ENCODE data around the gene C1orf174.
A peak's percentile ranks its signal among the peaks of the same experiment; 100 is the strongest.

C1orf174 gene

DNA sequence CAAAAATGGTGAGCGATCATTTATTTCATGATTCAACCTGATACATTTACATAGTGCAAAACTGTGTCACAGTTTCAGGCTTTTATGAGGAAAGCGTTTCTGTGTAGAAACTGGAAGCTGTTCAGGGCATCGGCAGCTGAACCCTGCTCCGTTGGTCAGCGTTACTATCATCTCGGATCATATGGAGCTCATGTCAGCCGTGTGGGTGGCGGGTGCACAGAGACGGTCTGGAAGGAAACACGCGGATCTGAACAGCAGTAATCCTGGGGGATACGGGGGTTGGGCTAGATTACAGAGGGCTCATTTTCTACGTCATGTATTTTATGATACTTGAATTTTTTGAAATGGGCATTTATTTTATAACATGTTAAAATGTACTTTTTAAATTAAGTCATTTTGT is 15.1 kb downstream of the C1orf174 start:
- Histone ChIP-seq H3K9me3 (ENCODE audit: control insufficient read depth, low read length) (no peaks in the 10 kb centered on the region), H3K36me3 (ENCODE audit: control insufficient read depth, insufficient read depth, low read length) (peaks cover 47% of the 10 kb centered on the region), H3K27ac (ENCODE audit: insufficient read depth, low read length, poor library complexity, severe bottlenecking) (no peak overlapping the region), H3K4me1 (ENCODE audit: control insufficient read depth, insufficient read depth, low read length, poor library complexity, severe bottlenecking) (no peaks in the 10 kb centered on the region), H3K4me3 (ENCODE audit: insufficient read depth, low read depth, low read length, poor library complexity, severe bottlenecking) (no peak overlapping the region), H3K27me3 (replicated peaks; ENCODE audit: control insufficient read depth, insufficient read depth, low read length, poor library complexity, severe bottlenecking) (no peaks in the 10 kb centered on the region)
- no peak for DNase-seq

GRCh38 chr1:3883194-3883925 is 16.7 kb downstream of the C1orf174 start:
- H3K27me3 ChIP-seq (replicated peaks; ENCODE audit: control insufficient read depth, insufficient read depth, low read length, poor library complexity, severe bottlenecking), result no peaks in the 10 kb centered on the region
- H3K36me3 ChIP-seq (ENCODE audit: control insufficient read depth, insufficient read depth, low read length), result peaks cover 57% of the 10 kb centered on the region
- peak in 1 of 3 donors; percentile 21 for DNase-seq
- H3K4me1 ChIP-seq (ENCODE audit: control insufficient read depth, insufficient read depth, low read length, poor library complexity, severe bottlenecking), result no peaks in the 10 kb centered on the region
- no peaks in the 10 kb centered on the region for H3K9me3 ChIP-seq (ENCODE audit: control insufficient read depth, low read length)
- H3K27ac ChIP-seq (ENCODE audit: insufficient read depth, low read length, poor library complexity, severe bottlenecking), result no peak overlapping the region
- H3K4me3 ChIP-seq (ENCODE audit: insufficient read depth, low read depth, low read length, poor library complexity, severe bottlenecking), result no peak overlapping the region

DNA sequence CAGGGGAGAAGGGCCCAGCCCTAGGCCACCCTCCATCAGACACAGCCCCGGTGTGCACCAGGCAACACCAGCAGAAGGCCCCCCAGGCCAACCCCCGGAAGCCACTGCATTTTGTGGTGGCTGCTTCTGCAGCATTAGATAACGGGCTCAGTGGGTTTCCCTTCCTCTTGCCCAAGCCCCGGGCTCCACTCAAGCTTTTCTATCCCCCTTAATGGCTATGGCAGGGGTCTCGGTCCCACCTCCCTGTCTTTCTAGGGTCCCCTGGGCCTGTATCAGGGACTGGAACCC is 18.9 kb downstream of the C1orf174 start:
- Histone ChIP-seq H3K36me3 (ENCODE audit: control insufficient read depth, insufficient read depth, low read length) (peaks cover 42% of the 10 kb centered on the region), H3K27me3 (replicated peaks; ENCODE audit: control insufficient read depth, insufficient read depth, low read length, poor library complexity, severe bottlenecking) (no peaks in the 10 kb centered on the region), H3K9me3 (ENCODE audit: control insufficient read depth, low read length) (no peaks in the 10 kb centered on the region), H3K27ac (ENCODE audit: insufficient read depth, low read length, poor library complexity, severe bottlenecking) (no peak overlapping the region), H3K4me1 (ENCODE audit: control insufficient read depth, insufficient read depth, low read length, poor library complexity, severe bottlenecking) (no peaks in the 10 kb centered on the region), H3K4me3 (ENCODE audit: insufficient read depth, low read depth, low read length, poor library complexity, severe bottlenecking) (no peak overlapping the region)
- no peak for DNase-seq

DNA sequence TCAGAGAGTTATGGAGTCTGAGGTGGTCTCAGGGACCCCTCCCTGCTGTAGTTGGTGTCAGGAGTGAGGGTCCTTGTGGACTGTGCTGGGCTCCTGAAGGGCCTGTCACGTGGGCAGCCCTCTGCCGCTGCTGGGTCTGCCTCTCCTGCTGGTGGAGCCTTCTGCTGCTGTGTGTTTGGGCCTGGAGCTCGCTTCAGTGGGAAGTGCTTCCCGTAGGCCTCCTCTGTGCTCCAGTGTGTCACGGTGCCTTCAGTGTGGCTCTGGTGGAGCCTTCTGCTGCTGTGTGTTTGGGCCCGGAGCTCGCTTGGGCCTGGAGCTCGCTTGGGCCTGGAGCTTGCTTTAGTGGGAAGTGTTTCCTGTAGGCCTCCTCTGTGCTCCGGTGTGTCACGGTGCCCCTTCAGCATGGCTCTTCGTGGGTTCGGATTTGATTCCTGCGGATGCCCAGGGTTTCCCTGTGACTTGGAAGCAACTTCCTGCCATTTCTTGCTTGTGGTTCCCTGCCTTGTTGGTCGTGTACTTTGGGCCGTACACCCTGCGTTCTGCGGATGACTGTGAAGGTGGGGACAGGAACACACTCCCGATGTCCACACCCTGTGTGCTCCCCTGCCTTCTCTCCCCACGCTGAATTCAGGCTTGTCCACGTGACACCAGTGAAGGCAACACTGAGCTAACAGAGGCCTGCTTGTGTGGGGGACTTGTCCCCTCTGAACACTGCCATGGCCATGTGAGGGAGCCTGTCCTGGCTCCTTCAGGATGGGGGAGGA is 19.5 kb downstream of the C1orf174 start:
- H3K4me3 ChIP-seq (ENCODE audit: insufficient read depth, low read depth, low read length, poor library complexity, severe bottlenecking), result no peak overlapping the region
- H3K4me1 ChIP-seq (ENCODE audit: control insufficient read depth, insufficient read depth, low read length, poor library complexity, severe bottlenecking), result no peaks in the 10 kb centered on the region
- H3K27me3 ChIP-seq (replicated peaks; ENCODE audit: control insufficient read depth, insufficient read depth, low read length, poor library complexity, severe bottlenecking), result no peaks in the 10 kb centered on the region
- no peaks in the 10 kb centered on the region for H3K9me3 ChIP-seq (ENCODE audit: control insufficient read depth, low read length)
- no peak for DNase-seq
- H3K27ac ChIP-seq (ENCODE audit: insufficient read depth, low read length, poor library complexity, severe bottlenecking), result no peak overlapping the region
- peaks cover 44% of the 10 kb centered on the region for H3K36me3 ChIP-seq (ENCODE audit: control insufficient read depth, insufficient read depth, low read length)

DNA sequence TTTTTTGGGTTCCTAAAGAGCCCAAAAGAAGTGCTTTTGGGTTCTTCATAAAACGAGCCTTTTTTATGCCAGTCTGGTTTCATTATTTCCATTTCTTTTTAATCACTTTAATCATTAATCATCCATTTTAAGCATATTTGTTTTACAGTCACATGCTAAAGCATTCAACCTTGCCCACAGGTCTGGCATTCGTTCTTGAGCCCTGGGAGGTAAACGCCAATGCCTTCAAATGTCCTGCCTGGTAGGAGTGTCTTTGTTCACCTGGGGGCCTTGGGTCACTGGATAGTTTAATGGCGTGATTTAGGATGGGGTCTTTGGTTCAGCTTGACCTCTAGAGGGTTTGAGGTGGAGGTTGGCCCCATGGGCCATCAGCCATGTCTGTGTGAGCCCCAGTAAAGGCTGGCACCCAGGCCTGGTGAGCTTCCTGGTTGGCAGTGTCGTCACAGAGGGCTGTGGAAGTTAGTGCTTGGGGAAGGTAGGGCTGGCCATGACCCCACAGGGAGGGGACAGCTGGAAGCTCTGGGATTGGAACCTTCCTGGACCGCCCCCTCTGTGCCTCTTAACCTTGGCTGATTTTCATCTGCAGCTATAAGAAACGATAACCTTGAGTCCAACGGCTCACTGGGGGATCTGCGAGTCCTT is 20.2 kb downstream of the C1orf174 start:
- Histone ChIP-seq H3K27ac (ENCODE audit: insufficient read depth, low read length, poor library complexity, severe bottlenecking) (no peak overlapping the region), H3K27me3 (replicated peaks; ENCODE audit: control insufficient read depth, insufficient read depth, low read length, poor library complexity, severe bottlenecking) (no peaks in the 10 kb centered on the region), H3K36me3 (ENCODE audit: control insufficient read depth, insufficient read depth, low read length) (peaks cover 44% of the 10 kb centered on the region), H3K4me1 (ENCODE audit: control insufficient read depth, insufficient read depth, low read length, poor library complexity, severe bottlenecking) (no peaks in the 10 kb centered on the region), H3K9me3 (ENCODE audit: control insufficient read depth, low read length) (no peaks in the 10 kb centered on the region), H3K4me3 (ENCODE audit: insufficient read depth, low read depth, low read length, poor library complexity, severe bottlenecking) (no peak overlapping the region)
- DNase-seq, result no peak

DNA sequence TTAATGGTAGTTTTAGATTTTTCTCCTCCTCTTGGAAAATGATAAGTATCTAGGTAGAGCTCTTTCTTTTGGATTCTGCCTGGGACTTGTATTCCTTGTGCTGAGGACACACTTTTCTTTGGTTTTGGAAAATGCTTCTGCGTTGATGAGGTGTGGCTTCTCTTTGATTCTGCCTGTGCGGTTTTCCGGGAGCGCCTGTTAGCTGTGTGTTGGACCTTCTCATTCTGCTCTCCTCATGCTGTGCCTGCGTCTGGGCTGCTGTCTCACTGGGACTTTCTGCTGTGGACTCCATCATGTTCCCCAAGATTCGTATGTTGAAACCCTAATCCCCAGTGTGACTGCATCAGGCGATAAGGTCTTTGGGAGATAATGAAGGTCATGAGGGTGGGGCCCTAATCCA is 21.0 kb downstream of the C1orf174 start:
- no peak overlapping the region for H3K27ac ChIP-seq (ENCODE audit: insufficient read depth, low read length, poor library complexity, severe bottlenecking)
- H3K9me3 ChIP-seq (ENCODE audit: control insufficient read depth, low read length), result no peaks in the 10 kb centered on the region
- peaks cover 38% of the 10 kb centered on the region for H3K36me3 ChIP-seq (ENCODE audit: control insufficient read depth, insufficient read depth, low read length)
- no peaks in the 10 kb centered on the region for H3K27me3 ChIP-seq (replicated peaks; ENCODE audit: control insufficient read depth, insufficient read depth, low read length, poor library complexity, severe bottlenecking)
- no peaks in the 10 kb centered on the region for H3K4me1 ChIP-seq (ENCODE audit: control insufficient read depth, insufficient read depth, low read length, poor library complexity, severe bottlenecking)
- no peak overlapping the region for H3K4me3 ChIP-seq (ENCODE audit: insufficient read depth, low read depth, low read length, poor library complexity, severe bottlenecking)
- DNase-seq, result no peak

DNA sequence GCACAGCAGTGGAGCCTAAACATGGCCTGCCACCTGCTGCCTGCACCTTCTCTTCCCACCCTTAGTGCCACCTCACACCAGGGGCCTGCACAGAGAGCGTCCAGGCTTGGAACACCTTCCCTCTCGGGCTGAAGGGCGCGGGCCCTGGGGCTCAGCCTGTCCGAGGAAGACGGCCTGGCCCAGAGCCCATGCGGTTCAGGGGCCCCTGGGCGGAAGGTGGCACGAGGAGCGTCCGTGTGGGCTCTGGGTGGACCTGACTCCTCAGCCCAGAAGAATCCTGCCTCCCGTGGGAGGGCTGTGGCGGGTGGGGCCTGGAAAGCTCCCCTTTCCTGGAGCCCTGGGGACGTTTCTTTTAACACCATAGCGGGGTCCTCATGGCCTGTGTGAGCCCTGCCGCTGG is 23.4 kb downstream of the C1orf174 start:
- no peak for DNase-seq
- H3K27ac ChIP-seq (ENCODE audit: insufficient read depth, low read length, poor library complexity, severe bottlenecking), result no peak overlapping the region
- peaks cover 42% of the 10 kb centered on the region for H3K36me3 ChIP-seq (ENCODE audit: control insufficient read depth, insufficient read depth, low read length)
- H3K4me1 ChIP-seq (ENCODE audit: control insufficient read depth, insufficient read depth, low read length, poor library complexity, severe bottlenecking), result no peaks in the 10 kb centered on the region
- no peaks in the 10 kb centered on the region for H3K27me3 ChIP-seq (replicated peaks; ENCODE audit: control insufficient read depth, insufficient read depth, low read length, poor library complexity, severe bottlenecking)
- H3K9me3 ChIP-seq (ENCODE audit: control insufficient read depth, low read length), result no peaks in the 10 kb centered on the region
- no peak overlapping the region for H3K4me3 ChIP-seq (ENCODE audit: insufficient read depth, low read depth, low read length, poor library complexity, severe bottlenecking)

- Histone ChIP-seq H3K4me3 (ENCODE audit: insufficient read depth, low read depth, low read length, poor library complexity, severe bottlenecking) (no peak overlapping the region), H3K4me1 (ENCODE audit: control insufficient read depth, insufficient read depth, low read length, poor library complexity, severe bottlenecking) (no peaks in the 10 kb centered on the region), H3K27ac (ENCODE audit: insufficient read depth, low read length, poor library complexity, severe bottlenecking) (no peak overlapping the region), H3K36me3 (ENCODE audit: control insufficient read depth, insufficient read depth, low read length) (peaks cover 49% of the 10 kb centered on the region), H3K27me3 (replicated peaks; ENCODE audit: control insufficient read depth, insufficient read depth, low read length, poor library complexity, severe bottlenecking) (no peaks in the 10 kb centered on the region), H3K9me3 (ENCODE audit: control insufficient read depth, low read length) (no peaks in the 10 kb centered on the region)
- no peak for DNase-seq
Observed at GRCh38 chr1:3874736-3875135, 25.3 kb downstream of the C1orf174 start.

DNA sequence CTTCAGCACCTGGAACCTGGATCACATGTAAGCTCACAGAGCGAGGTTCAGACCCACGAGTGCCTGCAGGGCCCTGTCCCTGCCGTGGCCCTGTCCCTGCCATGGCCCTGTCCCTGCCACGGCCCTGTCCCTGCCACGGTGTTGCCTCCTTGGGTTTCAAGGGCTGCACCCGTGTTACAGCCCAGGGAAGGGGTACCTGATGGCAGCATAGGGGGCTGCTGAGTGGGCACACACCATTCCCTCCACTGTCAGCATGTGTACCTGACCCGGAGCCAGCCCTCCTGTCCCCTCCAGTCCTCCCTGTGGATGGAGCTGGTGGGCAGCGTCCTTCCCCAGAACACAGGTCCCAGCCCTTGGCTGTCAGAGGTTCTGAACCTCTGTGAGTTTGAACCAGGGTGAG is 27.5 kb downstream of the C1orf174 start:
- Histone ChIP-seq H3K4me3 (ENCODE audit: insufficient read depth, low read depth, low read length, poor library complexity, severe bottlenecking) (no peak overlapping the region), H3K27me3 (replicated peaks; ENCODE audit: control insufficient read depth, insufficient read depth, low read length, poor library complexity, severe bottlenecking) (no peaks in the 10 kb centered on the region), H3K9me3 (ENCODE audit: control insufficient read depth, low read length) (no peaks in the 10 kb centered on the region), H3K4me1 (ENCODE audit: control insufficient read depth, insufficient read depth, low read length, poor library complexity, severe bottlenecking) (no peaks in the 10 kb centered on the region), H3K36me3 (ENCODE audit: control insufficient read depth, insufficient read depth, low read length) (peaks cover 54% of the 10 kb centered on the region), H3K27ac (ENCODE audit: insufficient read depth, low read length, poor library complexity, severe bottlenecking) (no peak overlapping the region)
- no peak for DNase-seq

DNA sequence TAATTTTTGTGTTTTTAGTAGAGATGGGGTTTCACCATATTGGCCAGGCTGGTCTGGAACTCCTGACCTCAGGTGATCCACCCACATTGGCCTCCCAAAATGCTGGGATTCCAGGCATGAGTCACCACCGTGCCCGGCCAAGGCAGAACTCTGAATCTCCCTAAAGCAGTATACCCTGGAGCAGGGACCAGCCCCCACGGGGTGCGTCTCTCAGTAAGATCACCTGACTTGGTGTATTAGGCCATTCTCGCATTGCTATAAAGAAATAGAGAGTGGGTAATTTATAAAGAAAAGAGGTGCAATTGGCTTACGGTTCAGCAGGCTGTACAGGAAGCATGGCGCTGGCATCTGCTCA is 28.6 kb downstream of the C1orf174 start:
- peaks cover 60% of the 10 kb centered on the region for H3K36me3 ChIP-seq (ENCODE audit: control insufficient read depth, insufficient read depth, low read length)

More for the DNA sequence above, 28.6 kb downstream of the C1orf174 start:
- DNase-seq, result no peak
- no peaks in the 10 kb centered on the region for H3K4me1 ChIP-seq (ENCODE audit: control insufficient read depth, insufficient read depth, low read length, poor library complexity, severe bottlenecking)
- no peak overlapping the region for H3K27ac ChIP-seq (ENCODE audit: insufficient read depth, low read length, poor library complexity, severe bottlenecking)
- no peaks in the 10 kb centered on the region for H3K27me3 ChIP-seq (replicated peaks; ENCODE audit: control insufficient read depth, insufficient read depth, low read length, poor library complexity, severe bottlenecking)
- no peak overlapping the region for H3K4me3 ChIP-seq (ENCODE audit: insufficient read depth, low read depth, low read length, poor library complexity, severe bottlenecking)
- no peaks in the 10 kb centered on the region for H3K9me3 ChIP-seq (ENCODE audit: control insufficient read depth, low read length)

Measured in effector memory CD4-positive, alpha-beta T cell (primary cell).